A549 (cell line): ENCODE measurements around the gene NLRC5. TPM values are rescaled to one million over a fixed set of nuclear protein-coding genes. Genes with fewer than 3 reads are reported as not detected.

Source experiments
- ATAC-seq, 2 experiments: fragments of 200-7000 bp in 1 of 2; fragments of >200 bp in 1 of 2; cut with Nextera tagmentation in 1 of 2; cut with Tn5 transposase in 1 of 2; 3 replicates each; pipeline versions ENCODE4 v1.8.0 to v1.9.1; 2018 to 2020; ENCODE audit warnings: mild to moderate bottlenecking in 1 of 2, moderate library complexity in 1 of 2
- CTCF ChIA-PET: fragments of 300-600 bp; sonication (Branson Sonifier 250); formaldehyde crosslinking; extraction: SDS; loops from one replicate; lab custom pipeline; 2021; ENCODE audit warnings: antibody characterized with exemption, inconsistent platforms; lab: Yijun Ruan, JAX
- POLR2A ChIA-PET: fragments of 350-600 bp; formaldehyde crosslinking; extraction: SDS; loops from one replicate; lab custom pipeline; 2021; ENCODE audit warnings: antibody characterized with exemption, inconsistent platforms; lab: Yijun Ruan, JAX
- DNase-seq, 2 experiments: peaks; one replicate each; pipeline versions ENCODE4 v3.0.0 to v3.0.0-alpha.2; 2011 to 2016; ENCODE audit warnings: low read depth in 1 of 2, low spot score in 1 of 2
- FAIRE-seq: peaks from 2 replicates; lab custom pipeline; 2011; peaks lifted over from hg19 to GRCh38; lab: Jason Lieb, UNC
- H3K27ac ChIP-seq, 2 experiments: fragments of >200 bp; sonication (Bioruptor Twin); formaldehyde crosslinking; 3 replicates each; pipeline ENCODE4 v1.5.1; 2016 to 2017
- H3K4me1 ChIP-seq: fragments of >200 bp; sonication (Bioruptor Twin); formaldehyde crosslinking; 3 replicates; pipeline ENCODE4 v1.6.1; 2016
- H3K4me2 ChIP-seq: fragments of >200 bp; sonication (Bioruptor Twin); formaldehyde crosslinking; 3 replicates; pipeline ENCODE4 v1.6.1; 2016
- H3K4me3 ChIP-seq: fragments of >200 bp; sonication (Bioruptor Twin); formaldehyde crosslinking; 3 replicates; pipeline ENCODE4 v1.5.1; 2016
- H3K9me3 ChIP-seq: fragments of >200 bp; sonication (Bioruptor Twin); formaldehyde crosslinking; 3 replicates; pipeline ENCODE4 v1.6.1; 2016
- BHLHE40 ChIP-seq: IDR thresholded peaks from 2 replicates; pipeline ENCODE4 v1.6.1; 2012; ENCODE audit warnings: low read depth, low read length, inconsistent platforms
- CBX2 ChIP-seq: fragments of 200-600 bp; sonication (generic); IDR thresholded peaks from 2 replicates; pipeline ENCODE4 v1.6.1; 2016; ENCODE audit warnings: low read depth, mild to moderate bottlenecking, borderline replicate concordance
- CEBPB ChIP-seq, 2 experiments: fragments of >200 bp in 1 of 2; sonication (Bioruptor Twin) in 1 of 2; formaldehyde crosslinking in 1 of 2; IDR thresholded peaks; 2 replicates each; pipeline ENCODE4 v1.6.1; 2012 to 2016
- CHD2 ChIP-seq: fragments of 150-350 bp; IDR thresholded peaks from 2 replicates; pipeline ENCODE4 v1.6.1; 2014; ENCODE audit warnings: low read length; ENCODE audit not compliant: partially characterized antibody
- EHF ChIP-seq: fragments of 250-450 bp; sonication (Bioruptor Pico); IDR thresholded peaks from 2 replicates; pipeline ENCODE4 v1.5.0; 2020; ENCODE audit warnings: mild to moderate bottlenecking
- ESRRA ChIP-seq: fragments of 150-350 bp; IDR thresholded peaks from 2 replicates; pipeline ENCODE4 v1.6.1; 2014; ENCODE audit warnings: mild to moderate bottlenecking, low read length, borderline replicate concordance
- FOSL2 ChIP-seq, 2 experiments: fragments of 450-650 bp in 1 of 2; fragments of >200 bp in 1 of 2; sonication (Bioruptor Twin) in 1 of 2; formaldehyde crosslinking; IDR thresholded peaks; 2 replicates each; pipeline versions ENCODE4 v1.5.0 to v1.6.1; 2016 to 2020; ENCODE audit warnings: mild to moderate bottlenecking in 1 of 2, moderate library complexity in 1 of 2
- HDAC2 ChIP-seq: fragments of 200-600 bp; sonication (generic); IDR thresholded peaks from 2 replicates; pipeline ENCODE4 v1.6.1; 2016
- HOXB13 ChIP-seq: fragments of 250-450 bp; sonication (Bioruptor Pico); IDR thresholded peaks from 2 replicates; pipeline ENCODE4 v1.5.0; 2020; ENCODE audit warnings: low read depth, mild to moderate bottlenecking, moderate library complexity
- HOXB5 ChIP-seq: fragments of 250-450 bp; sonication (Bioruptor Pico); IDR thresholded peaks from 2 replicates; pipeline ENCODE4 v1.5.0; 2020; ENCODE audit warnings: mild to moderate bottlenecking, moderate library complexity
- KDM1A ChIP-seq: fragments of 200-600 bp; sonication (generic); IDR thresholded peaks from 2 replicates; pipeline ENCODE4 v1.6.1; 2016; ENCODE audit warnings: low read depth, mild to moderate bottlenecking
- KDM5A ChIP-seq: fragments of 200-600 bp; sonication (generic); IDR thresholded peaks from 2 replicates; pipeline ENCODE4 v1.6.1; 2016; ENCODE audit warnings: antibody characterized with exemption, mild to moderate bottlenecking
- MAFK ChIP-seq: fragments of 450-650 bp; IDR thresholded peaks from 2 replicates; pipeline ENCODE4 v1.6.1; 2014; ENCODE audit not compliant: partially characterized antibody
- MAZ ChIP-seq: fragments of 150-350 bp; IDR thresholded peaks from 2 replicates; pipeline ENCODE4 v1.6.1; 2014; ENCODE audit warnings: antibody characterized with exemption, low read depth, low read length, borderline replicate concordance
- NPAS2 ChIP-seq: fragments of 250-450 bp; sonication (Bioruptor Pico); IDR thresholded peaks from 2 replicates; pipeline ENCODE4 v1.8.0; 2022; ENCODE audit warnings: mild to moderate bottlenecking, moderate library complexity, borderline replicate concordance
- PHF8 ChIP-seq: fragments of 200-600 bp; sonication (generic); IDR thresholded peaks from 2 replicates; pipeline ENCODE4 v1.6.1; 2016; ENCODE audit warnings: low read depth, mild to moderate bottlenecking, antibody characterized with exemption, moderate library complexity, borderline replicate concordance
- RAD21 ChIP-seq, 2 experiments: fragments of >200 bp in 1 of 2; sonication (Bioruptor Twin) in 1 of 2; formaldehyde crosslinking in 1 of 2; IDR thresholded peaks in 1 of 2; conservative IDR thresholded peaks in 1 of 2; 2 replicates in 1 of 2; 3 replicates in 1 of 2; pipeline ENCODE4 v1.6.1; 2012 to 2018; ENCODE audit warnings: inconsistent platforms in 1 of 2
- RCOR1 ChIP-seq: fragments of 150-350 bp; IDR thresholded peaks from 2 replicates; pipeline ENCODE4 v1.6.1; 2014; ENCODE audit warnings: antibody characterized with exemption, low read length, low read depth
- RNF2 ChIP-seq: fragments of 200-600 bp; sonication (generic); IDR thresholded peaks from 2 replicates; pipeline ENCODE4 v1.6.1; 2016; ENCODE audit warnings: low read depth, mild to moderate bottlenecking, antibody characterized with exemption, moderate library complexity, borderline replicate concordance
- SMC3 ChIP-seq: fragments of >200 bp; sonication (Bioruptor Twin); formaldehyde crosslinking; IDR thresholded peaks from 3 replicates; pipeline ENCODE4 v1.6.1; 2018; ENCODE audit warnings: inconsistent platforms
- TP53 ChIP-seq: fragments of 250-450 bp; sonication (Bioruptor Pico); IDR thresholded peaks from 2 replicates; pipeline ENCODE4 v1.5.0; 2021; ENCODE audit warnings: mild to moderate bottlenecking, moderate library complexity
- ZC3H11A ChIP-seq: fragments of 450-650 bp; IDR thresholded peaks from 2 replicates; pipeline ENCODE4 v1.6.1; 2014; ENCODE audit warnings: antibody characterized with exemption, mild to moderate bottlenecking
- ZFP36 ChIP-seq: fragments of 450-650 bp; IDR thresholded peaks from 2 replicates; pipeline ENCODE4 v1.6.1; 2014; ENCODE audit warnings: borderline replicate concordance; ENCODE audit not compliant: partially characterized antibody
- ZNF302 ChIP-seq: fragments of 250-450 bp; sonication (Bioruptor Pico); IDR thresholded peaks from 2 replicates; pipeline ENCODE4 v1.9.0; 2021; ENCODE audit warnings: inconsistent platforms, mild to moderate bottlenecking, moderate library complexity
- ZSCAN20 ChIP-seq: fragments of 250-450 bp; sonication (Bioruptor Pico); IDR thresholded peaks from 2 replicates; pipeline ENCODE4 v1.8.0; 2022; ENCODE audit warnings: mild to moderate bottlenecking, moderate library complexity
- WGBS: methylation state at CpG from one replicate; pipeline ENCODE4 v1.1.6; 2017; ENCODE audit errors: missing lambda C conversion rate; 5-methylcytosine and 5-hydroxymethylcytosine counted together
- polyA plus RNA-seq, 4 experiments: library from polyadenylated mRNA; depleted of rRNA in 3 of 4; stranded (reverse); fragments of >200 nt; fragmentation: RNase III in 1 of 4; extraction: RNeasy Plus Mini Kit Qiagen cat#74134 plus additional on column Dnase treatment in 1 of 4; gene quantifications; 2 replicates in 3 of 4; 3 replicates in 1 of 4; pipeline ENCODE4 v1.2.3, GENCODE V29; 2011 to 2017
- TF ChIP-seq, protein P1 (sequence below): IDR thresholded peaks from 2 replicates; pipeline ENCODE4 v1.6.1; 2012
- TF ChIP-seq, protein P2 (sequence below): fragments of >200 bp; sonication (Bioruptor Twin); formaldehyde crosslinking; IDR thresholded peaks from 2 replicates; pipeline ENCODE4 v1.6.1; 2016
- TF ChIP-seq, protein P3 (sequence below): fragments of 150-350 bp; IDR thresholded peaks from 2 replicates; pipeline ENCODE4 v1.6.1; 2014; ENCODE audit warnings: low read depth, mild to moderate bottlenecking, low read length
- TF ChIP-seq, protein P4 (sequence below): fragments of 250-450 bp; sonication (Bioruptor Pico); IDR thresholded peaks from 2 replicates; pipeline ENCODE4 v1.5.0; 2021; ENCODE audit warnings: mild to moderate bottlenecking, moderate library complexity, borderline replicate concordance

The NLRC5 gene
- polyA plus RNA-seq, 2 of the 4 experiments (the other 2 are of a cell fraction), result 2.5 to 3.6 TPM

DNA sequence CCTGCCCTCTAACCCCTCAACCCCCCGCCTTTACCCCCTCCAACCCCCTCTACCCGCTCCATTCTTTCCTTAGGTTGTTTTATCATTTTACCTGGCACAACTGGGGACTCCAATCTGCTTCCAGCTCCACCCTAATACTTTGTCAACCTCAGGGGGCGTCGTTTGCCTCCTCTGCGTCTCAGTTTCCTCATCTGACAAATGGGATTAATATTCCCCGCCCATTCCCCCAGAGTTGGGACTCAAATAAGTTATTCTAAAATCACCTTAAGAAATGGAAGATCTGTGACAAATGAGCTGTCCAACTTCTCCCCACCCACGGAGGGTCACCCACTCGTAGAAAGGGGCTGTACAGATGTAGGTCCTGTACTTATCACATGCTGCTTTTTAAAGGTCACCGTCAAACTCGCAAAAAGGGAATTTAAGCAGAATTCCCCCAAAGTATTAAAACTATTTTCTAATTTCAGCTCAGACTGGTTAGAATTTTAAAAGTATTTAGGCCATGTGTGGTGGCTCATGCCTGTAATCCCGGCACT lies 62.4 kb downstream of the NLRC5 start:
- H3K27ac ChIP-seq, result no peak overlapping the region
- 83% methylated on average over 10 of the region's 11 CpGs for WGBS
- FAIRE-seq (no peak), DNase-seq (no peak), ATAC-seq (no peak)
- ChIA-PET POLR2A (no interaction called here), CTCF (interaction anchor here (0.8 to 1.5 kb wide), 3 partner anchors 18 to 88 kb away, joined by 3 to 5 read pairs (median 3); no protein-coding TSS in a partner anchor)
- no peak overlapping the region for H3K4me3 ChIP-seq
- no peaks in the 10 kb centered on the region for H3K9me3 ChIP-seq
- TF ChIP-seq BHLHE40 (no peak), MAZ (no peak), KDM1A (no peak), HOXB5 (CRISPR knock-in tag) (no peak), EHF (CRISPR knock-in tag) (no peak), ZC3H11A (no peak), CHD2 (no peak), PHF8 (no peak), ZFP36 (no peak), HOXB13 (CRISPR knock-in tag) (no peak), ZNF302 (CRISPR knock-in tag) (no peak), FOSL2 (IDR thresholded peaks at IDR 0.05) (no peak), FOSL2 (CRISPR knock-in tag; IDR thresholded peaks at IDR 0.05) (no peak)
- TF ChIP-seq, protein P1, sequence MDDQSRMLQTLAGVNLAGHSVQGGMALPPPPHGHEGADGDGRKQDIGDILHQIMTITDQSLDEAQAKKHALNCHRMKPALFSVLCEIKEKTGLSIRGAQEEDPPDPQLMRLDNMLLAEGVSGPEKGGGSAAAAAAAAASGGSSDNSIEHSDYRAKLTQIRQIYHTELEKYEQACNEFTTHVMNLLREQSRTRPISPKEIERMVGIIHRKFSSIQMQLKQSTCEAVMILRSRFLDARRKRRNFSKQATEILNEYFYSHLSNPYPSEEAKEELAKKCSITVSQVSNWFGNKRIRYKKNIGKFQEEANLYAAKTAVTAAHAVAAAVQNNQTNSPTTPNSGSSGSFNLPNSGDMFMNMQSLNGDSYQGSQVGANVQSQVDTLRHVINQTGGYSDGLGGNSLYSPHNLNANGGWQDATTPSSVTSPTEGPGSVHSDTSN, result no peak
- TF ChIP-seq, protein P2, sequence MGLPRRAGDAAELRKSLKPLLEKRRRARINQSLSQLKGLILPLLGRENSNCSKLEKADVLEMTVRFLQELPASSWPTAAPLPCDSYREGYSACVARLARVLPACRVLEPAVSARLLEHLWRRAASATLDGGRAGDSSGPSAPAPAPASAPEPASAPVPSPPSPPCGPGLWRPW, result no peak
- no peaks in the 10 kb centered on the region for H3K4me1 ChIP-seq
- no peak overlapping the region for H3K4me2 ChIP-seq

DNA sequence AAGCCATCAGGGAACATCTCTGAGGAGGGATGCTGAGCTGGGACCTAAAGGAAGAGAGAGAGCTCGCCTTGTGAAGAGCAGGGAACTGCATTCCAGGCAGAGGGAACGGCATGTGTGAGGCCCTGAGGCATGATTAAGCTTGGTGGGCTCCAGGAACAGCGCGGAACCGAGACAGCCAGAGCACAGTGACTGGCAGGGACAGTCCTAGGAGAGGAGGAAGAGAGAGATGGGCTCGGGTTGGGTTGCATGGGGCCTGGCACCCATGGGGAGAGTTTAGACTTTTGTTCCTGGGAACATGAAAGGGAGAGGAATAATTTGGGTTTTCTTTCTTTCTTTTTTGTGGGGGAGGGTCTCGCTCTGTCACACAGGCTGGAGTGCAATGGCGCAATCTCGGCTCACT lies 63.8 kb downstream of the NLRC5 start:
- H3K27ac ChIP-seq, result no peak overlapping the region
- ChIA-PET POLR2A (no interaction called here), CTCF (interaction anchor here (0.8 to 1.5 kb wide), 3 partner anchors 32 to 69 kb away, joined by 3 to 5 read pairs (median 3); no protein-coding TSS in a partner anchor)
- H3K9me3 ChIP-seq, result no peaks in the 10 kb centered on the region
- no peak overlapping the region for H3K4me3 ChIP-seq
- H3K4me2 ChIP-seq, result no peak overlapping the region
- no peak for FAIRE-seq
- H3K4me1 ChIP-seq, result no peaks in the 10 kb centered on the region
- 68% methylated on average over 9 of the region's 9 CpGs for WGBS
- no peak for ATAC-seq
- DNase-seq, result no peak
- TF ChIP-seq MAFK (no peak), ESRRA (no peak), RCOR1 (no peak), TP53 (CRISPR knock-in tag) (no peak), BHLHE40 (no peak), SMC3 (no peak), KDM1A (no peak), RAD21 (conservative IDR thresholded peaks at IDR 0.05 in 1 of 2, IDR thresholded peaks at IDR 0.05 in 1 of 2) (no peak), ZC3H11A (no peak), CEBPB (IDR thresholded peaks at IDR 0.05) (no peak), ZSCAN20 (no peak), KDM5A (no peak), NPAS2 (no peak), CBX2 (no peak), HDAC2 (no peak), RNF2 (no peak)
- TF ChIP-seq, protein P3, sequence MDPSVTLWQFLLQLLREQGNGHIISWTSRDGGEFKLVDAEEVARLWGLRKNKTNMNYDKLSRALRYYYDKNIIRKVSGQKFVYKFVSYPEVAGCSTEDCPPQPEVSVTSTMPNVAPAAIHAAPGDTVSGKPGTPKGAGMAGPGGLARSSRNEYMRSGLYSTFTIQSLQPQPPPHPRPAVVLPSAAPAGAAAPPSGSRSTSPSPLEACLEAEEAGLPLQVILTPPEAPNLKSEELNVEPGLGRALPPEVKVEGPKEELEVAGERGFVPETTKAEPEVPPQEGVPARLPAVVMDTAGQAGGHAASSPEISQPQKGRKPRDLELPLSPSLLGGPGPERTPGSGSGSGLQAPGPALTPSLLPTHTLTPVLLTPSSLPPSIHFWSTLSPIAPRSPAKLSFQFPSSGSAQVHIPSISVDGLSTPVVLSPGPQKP, result no peak
- TF ChIP-seq, protein P4, sequence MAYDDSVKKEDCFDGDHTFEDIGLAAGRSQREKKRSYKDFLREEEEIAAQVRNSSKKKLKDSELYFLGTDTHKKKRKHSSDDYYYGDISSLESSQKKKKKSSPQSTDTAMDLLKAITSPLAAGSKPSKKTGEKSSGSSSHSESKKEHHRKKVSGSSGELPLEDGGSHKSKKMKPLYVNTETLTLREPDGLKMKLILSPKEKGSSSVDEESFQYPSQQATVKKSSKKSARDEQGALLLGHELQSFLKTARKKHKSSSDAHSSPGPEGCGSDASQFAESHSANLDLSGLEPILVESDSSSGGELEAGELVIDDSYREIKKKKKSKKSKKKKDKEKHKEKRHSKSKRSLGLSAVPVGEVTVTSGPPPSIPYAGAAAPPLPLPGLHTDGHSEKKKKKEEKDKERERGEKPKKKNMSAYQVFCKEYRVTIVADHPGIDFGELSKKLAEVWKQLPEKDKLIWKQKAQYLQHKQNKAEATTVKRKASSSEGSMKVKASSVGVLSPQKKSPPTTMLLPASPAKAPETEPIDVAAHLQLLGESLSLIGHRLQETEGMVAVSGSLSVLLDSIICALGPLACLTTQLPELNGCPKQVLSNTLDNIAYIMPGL, result no peak
- TF ChIP-seq, protein P2, result no peak
- TF ChIP-seq, all 56 proteins: peak for 0
